ENCODE data around the gene GLI3. TPM values are rescaled to one million over a fixed set of nuclear protein-coding genes. Genes with fewer than 3 reads are reported as not detected.

The GLI3 gene
- polyA plus RNA-seq, 1 of the 3 experiments (the other 2 are of a cell fraction) = 0.08 TPM

GRCh38 chr7:41997151-41997550 lies 239.9 kb downstream of the GLI3 start:
- H3K4me1 ChIP-seq (ENCODE audit: control insufficient read depth in 1 of 2, insufficient read depth in 2 of 2, low read depth in 1 of 2, low read length in 1 of 2) = peaks cover 0 to 27% of the 10 kb centered on the region in 2 experiments; a peak in 2 of 4 replicates
- H3K4me3 ChIP-seq (ENCODE audit: low read depth in 2 of 2, low read length in 1 of 2) = no peak overlapping the region
- H3F3A ChIP-seq (replicated peaks; ENCODE audit: insufficient read depth) = peaks cover 27% of the 10 kb centered on the region
- no peak for TF ChIP-seq TAF1 (IDR thresholded peaks at IDR 0.05; ENCODE audit: borderline replicate concordance, low read depth, low read length)
- TF ChIP-seq, protein P1, sequence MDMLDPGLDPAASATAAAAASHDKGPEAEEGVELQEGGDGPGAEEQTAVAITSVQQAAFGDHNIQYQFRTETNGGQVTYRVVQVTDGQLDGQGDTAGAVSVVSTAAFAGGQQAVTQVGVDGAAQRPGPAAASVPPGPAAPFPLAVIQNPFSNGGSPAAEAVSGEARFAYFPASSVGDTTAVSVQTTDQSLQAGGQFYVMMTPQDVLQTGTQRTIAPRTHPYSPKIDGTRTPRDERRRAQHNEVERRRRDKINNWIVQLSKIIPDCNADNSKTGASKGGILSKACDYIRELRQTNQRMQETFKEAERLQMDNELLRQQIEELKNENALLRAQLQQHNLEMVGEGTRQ (IDR thresholded peaks at IDR 0.05; ENCODE audit: borderline replicate concordance, low read depth, low read length) = no peak
- TF ChIP-seq YY1 (IDR thresholded peaks at IDR 0.05; ENCODE audit: low read depth) = no peak
- TF ChIP-seq POLR2AphosphoS5 (IDR thresholded peaks at IDR 0.05; ENCODE audit: low read depth, low read length) = no peak
- TF ChIP-seq FOSL2 (IDR thresholded peaks at IDR 0.05; ENCODE audit: borderline replicate concordance, low read depth) = no peak
- no peak for TF ChIP-seq CTCF (IDR thresholded peaks at IDR 0.05)
- no peak for TF ChIP-seq MEF2A (IDR thresholded peaks at IDR 0.05; ENCODE audit: borderline replicate concordance, low read depth)
- no peak for TF ChIP-seq NFIC (IDR thresholded peaks at IDR 0.05; ENCODE audit: borderline replicate concordance)
- no peak for TF ChIP-seq EP300 (IDR thresholded peaks at IDR 0.05; ENCODE audit: borderline replicate concordance in 1 of 2, low read depth in 1 of 2, low read length in 1 of 2)
- no peak for TF ChIP-seq ELF1 (IDR thresholded peaks at IDR 0.05)
- TF ChIP-seq TEAD4 (IDR thresholded peaks at IDR 0.05; ENCODE audit: borderline replicate concordance, insufficient read depth) = no peak
- no peak for TF ChIP-seq RAD21 (IDR thresholded peaks at IDR 0.05; ENCODE audit: low read length)
- no peak for TF ChIP-seq EZH2phosphoT487 (IDR thresholded peaks at IDR 0.05; ENCODE audit: borderline replicate concordance, low read depth)
- no peak for TF ChIP-seq FOXM1 (IDR thresholded peaks at IDR 0.05; ENCODE audit: low read depth)
- TF ChIP-seq CHD2 (IDR thresholded peaks at IDR 0.05; ENCODE audit: low read length, partially characterized antibody) = no peak
- TF ChIP-seq, protein P2, sequence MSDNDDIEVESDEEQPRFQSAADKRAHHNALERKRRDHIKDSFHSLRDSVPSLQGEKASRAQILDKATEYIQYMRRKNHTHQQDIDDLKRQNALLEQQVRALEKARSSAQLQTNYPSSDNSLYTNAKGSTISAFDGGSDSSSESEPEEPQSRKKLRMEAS (IDR thresholded peaks at IDR 0.05; ENCODE audit: low read depth) = no peak
- TF ChIP-seq GATA2 (CRISPR knock-in tag; IDR thresholded peaks at IDR 0.05) = no peak
- TF ChIP-seq MXI1 (IDR thresholded peaks at IDR 0.05; ENCODE audit: low read depth, low read length) = no peak
- no peak for TF ChIP-seq REST (IDR thresholded peaks at IDR 0.05; ENCODE audit: low read depth, low read length)
- H2AFZ ChIP-seq (ENCODE audit: low read depth) = peak overlapping the region; percentile 2; the same call in 1 of the 2 replicates
- CTCF ChIA-PET = interaction anchor here (1.3 to 2.8 kb wide), 6 partner anchors 13 to 29 kb away, joined by 3 to 9 read pairs (median 6); no protein-coding TSS in a partner anchor
- H3K27me3 ChIP-seq (ENCODE audit: insufficient read depth) = peaks cover 27% of the 10 kb centered on the region; the same call in 1 of the 2 replicates
- H3K9ac ChIP-seq = no peak overlapping the region; the same call in 1 of the 2 replicates
- DNase-seq = no peak
- peak overlapping the region; percentile 63 for H3K4me2 ChIP-seq
- H3K36me3 ChIP-seq (replicated peaks in 1 of 2; ENCODE audit: control insufficient read depth in 1 of 2, insufficient read depth in 2 of 2, low read length in 1 of 2) = no peaks in the 10 kb centered on the region
- H3K9me2 ChIP-seq = no peaks in the 10 kb centered on the region
- H3K27ac ChIP-seq (ENCODE audit: low read depth in 2 of 2, low read length in 1 of 2) = peak overlapping the region in 1 of 2 experiments; percentile 54; a peak in 2 of 4 replicates
- 47% methylated on average over 2 of the region's 2 CpGs for WGBS (ENCODE audit: low lambda C conversion rate)
- POLR2A ChIA-PET = no interaction called here
- H4K20me1 ChIP-seq (ENCODE audit: insufficient read depth) = no peaks in the 10 kb centered on the region
- H3K79me2 ChIP-seq (ENCODE audit: insufficient read depth) = no peaks in the 10 kb centered on the region
- no peaks in the 10 kb centered on the region for H3K9me3 ChIP-seq

All from SK-N-SH (cell line).